Measurements from ENCODE around the gene ZBTB7C.

DNA sequence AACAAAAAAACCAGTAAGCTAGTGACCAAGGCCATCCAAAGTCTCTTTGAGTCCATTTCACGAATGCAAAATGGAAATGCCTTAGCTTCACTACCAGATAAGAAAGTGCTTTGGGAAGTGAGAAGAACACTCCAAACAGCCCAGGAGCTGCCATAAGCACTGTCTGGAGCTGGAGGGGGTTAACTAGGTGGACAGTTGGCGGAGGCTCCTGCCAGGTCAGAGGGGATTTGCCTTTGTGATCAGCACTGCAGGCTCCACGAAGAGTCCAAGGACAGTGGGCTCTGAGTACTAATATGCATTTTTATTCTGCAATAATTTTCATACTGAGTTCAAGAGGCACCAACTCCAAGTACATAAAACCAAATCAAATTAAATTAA lies 245.5 kb downstream of the ZBTB7C start:
- TF ChIP-seq, protein P1, sequence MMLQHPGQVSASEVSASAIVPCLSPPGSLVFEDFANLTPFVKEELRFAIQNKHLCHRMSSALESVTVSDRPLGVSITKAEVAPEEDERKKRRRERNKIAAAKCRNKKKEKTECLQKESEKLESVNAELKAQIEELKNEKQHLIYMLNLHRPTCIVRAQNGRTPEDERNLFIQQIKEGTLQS (IDR thresholded peaks at IDR 0.05; ENCODE audit: insufficient read depth, low read depth, low read length): no peak
- no peak for TF ChIP-seq PHF8 (conservative IDR thresholded peaks at IDR 0.05; ENCODE audit: low read depth, low read length)
- TF ChIP-seq SUZ12 (IDR thresholded peaks at IDR 0.05; ENCODE audit: low read length): no peak
